ENCODE measurements around the gene RAI1.

The RAI1 gene

GRCh38 chr17:17663160-17664063 is 17.8 kb upstream of the RAI1 start:
- DNase-seq, result peak; percentile 30 to 91 (median 72)

GRCh38 chr17:17664064-17664452 is 17.2 kb upstream of the RAI1 start:
- intact Hi-C loops (cut with DNase I), result no loop called here
- no peak for DNase-seq

More at GRCh38 chr17:17663160-17664063, 17.8 kb upstream of the RAI1 start:
- intact Hi-C loops (cut with DNase I), result no loop called here

DNA sequence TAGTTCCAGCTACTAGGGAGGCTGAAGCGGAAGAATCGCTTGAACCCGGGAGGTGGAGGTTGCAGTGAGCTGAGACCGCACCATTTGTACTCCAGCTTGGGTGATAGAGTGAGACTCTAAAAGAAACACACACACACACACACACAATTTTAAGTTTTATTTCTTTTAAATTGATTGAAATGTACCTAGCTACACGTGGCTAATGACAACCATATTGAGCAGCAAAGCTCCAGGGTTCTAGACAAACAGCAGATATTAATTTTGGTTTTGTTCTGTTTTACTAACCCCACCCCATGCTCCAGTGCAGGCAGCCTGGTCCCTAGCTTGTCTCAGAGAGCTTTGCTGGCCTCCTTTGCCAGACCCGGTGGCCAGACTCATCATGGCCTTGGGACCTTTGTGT is 16.0 kb upstream of the RAI1 start:
- intact Hi-C loops (cut with DNase I), result no loop called here

DNA sequence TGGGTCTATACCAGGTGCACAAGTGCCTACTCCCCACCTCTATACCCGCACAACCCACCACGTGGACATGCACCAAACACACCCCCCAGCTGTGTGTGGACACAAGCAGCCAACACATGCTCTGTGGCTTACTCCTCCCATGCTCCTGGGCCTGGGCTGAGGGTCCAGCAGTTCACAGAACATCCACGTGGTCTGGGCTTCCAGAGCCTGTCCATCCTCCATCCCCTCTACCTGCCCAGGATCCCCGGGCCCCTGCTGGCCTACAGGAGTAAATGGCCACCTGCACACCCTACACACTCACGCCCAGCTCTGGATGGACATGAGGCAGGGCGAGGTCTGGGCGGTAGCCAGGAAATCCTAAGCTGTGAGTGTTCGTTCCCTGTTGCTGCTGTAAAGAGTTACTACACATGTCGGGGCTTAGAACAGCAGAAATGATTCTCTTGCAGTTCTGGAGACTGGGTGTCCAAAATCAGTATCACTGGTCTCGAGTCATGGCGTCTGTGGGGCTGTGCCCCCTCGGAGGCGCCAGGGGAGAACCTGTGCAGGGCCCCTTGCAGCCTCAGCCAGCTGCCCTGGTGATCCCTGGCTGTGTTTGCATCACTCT is 15.0 kb upstream of the RAI1 start:
- intact Hi-C loops (cut with DNase I), result no loop called here
- no peak for DNase-seq

More for the DNA sequence above, 16.0 kb upstream of the RAI1 start:
- no peak for DNase-seq

GRCh38 chr17:17667231-17667630 is 14.0 kb upstream of the RAI1 start:
- no peak for DNase-seq
- intact Hi-C loops (cut with DNase I), result no loop called here

DNA sequence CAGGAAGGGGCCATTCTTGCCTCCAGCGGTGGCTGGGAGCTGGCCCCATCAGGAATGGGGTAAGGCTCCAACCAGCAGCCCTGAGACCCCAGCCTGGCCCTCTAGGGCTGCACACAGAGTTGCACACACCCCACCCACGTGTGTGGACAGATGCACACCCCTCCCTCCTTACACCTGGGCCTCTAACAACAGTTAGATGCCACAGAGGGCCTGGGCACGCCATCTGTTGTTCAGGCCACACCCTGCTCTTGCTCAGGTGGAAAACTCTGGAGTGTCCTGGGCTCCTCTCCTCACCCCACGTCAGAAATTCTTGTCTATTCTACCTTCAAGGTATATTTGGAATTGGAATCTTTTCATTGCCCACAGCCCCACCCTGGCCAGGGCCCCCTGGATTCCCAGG is 13.3 kb upstream of the RAI1 start:
- no peak for DNase-seq
- intact Hi-C loops (cut with DNase I), result no loop called here

- intact Hi-C loops (cut with DNase I), result no loop called here
Observed at GRCh38 chr17:17668358-17668757, 12.9 kb upstream of the RAI1 start.

DNA sequence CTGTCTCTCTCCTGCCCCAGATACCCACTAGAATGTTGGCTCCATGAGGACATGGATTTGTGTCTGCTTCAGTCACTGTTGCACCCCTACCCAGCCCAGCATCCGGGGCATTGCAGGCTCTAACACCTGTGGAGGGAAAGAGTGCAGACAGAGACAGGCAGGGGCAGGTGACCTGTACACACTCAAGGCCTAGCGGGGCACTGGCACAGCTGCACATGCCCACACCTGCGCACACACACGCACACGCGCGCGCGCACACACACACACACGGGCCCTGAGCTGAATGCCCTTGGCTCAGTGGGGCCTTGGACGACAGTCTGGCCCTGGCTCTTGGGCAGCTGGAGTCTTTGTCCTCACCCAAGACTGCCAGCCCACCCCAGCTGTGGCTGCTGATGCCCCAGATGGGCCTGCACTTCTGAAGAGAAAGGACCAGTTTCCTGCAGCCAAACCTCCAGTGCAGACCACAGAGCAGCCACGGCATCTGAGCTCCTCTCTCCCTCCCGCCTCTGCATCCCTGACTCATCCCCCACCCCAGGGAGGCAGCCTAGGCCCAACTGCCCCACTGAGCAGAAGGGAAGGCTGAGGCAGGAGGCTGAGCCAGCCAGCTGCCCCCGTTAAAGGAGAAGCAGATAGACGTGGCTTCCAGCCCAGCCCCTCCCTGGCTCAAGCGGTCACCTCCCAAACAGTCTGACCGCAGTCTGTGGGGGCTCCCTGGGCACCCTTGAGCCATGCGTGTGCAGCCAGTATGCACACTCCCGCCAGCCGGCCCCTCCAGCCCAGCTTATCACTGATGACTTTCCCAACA is 12.3 kb upstream of the RAI1 start:
- DNase-seq, result no peak

More at GRCh38 chr17:17668358-17668757, 12.9 kb upstream of the RAI1 start:
- DNase-seq, result no peak

GRCh38 chr17:17669580-17670235 is 11.6 kb upstream of the RAI1 start:
- DNase-seq, result no peak
- intact Hi-C loops (cut with DNase I), result no loop called here

More for the DNA sequence above, 12.3 kb upstream of the RAI1 start:
- intact Hi-C loops (cut with DNase I), result no loop called here

- no peak for DNase-seq
- intact Hi-C loops (cut with DNase I), result no loop called here
Observed at GRCh38 chr17:17670701-17671305, 10.5 kb upstream of the RAI1 start.

- peak in 3 of 42 donors; percentile 35 to 59 (median 51) for DNase-seq
- intact Hi-C loops (cut with DNase I), result no loop called here
Observed at GRCh38 chr17:17671369-17672129, 9.7 kb upstream of the RAI1 start.

GRCh38 chr17:17672453-17673368 is 8.5 kb upstream of the RAI1 start:
- DNase-seq, result no peak
- intact Hi-C loops (cut with DNase I), result no loop called here

DNA sequence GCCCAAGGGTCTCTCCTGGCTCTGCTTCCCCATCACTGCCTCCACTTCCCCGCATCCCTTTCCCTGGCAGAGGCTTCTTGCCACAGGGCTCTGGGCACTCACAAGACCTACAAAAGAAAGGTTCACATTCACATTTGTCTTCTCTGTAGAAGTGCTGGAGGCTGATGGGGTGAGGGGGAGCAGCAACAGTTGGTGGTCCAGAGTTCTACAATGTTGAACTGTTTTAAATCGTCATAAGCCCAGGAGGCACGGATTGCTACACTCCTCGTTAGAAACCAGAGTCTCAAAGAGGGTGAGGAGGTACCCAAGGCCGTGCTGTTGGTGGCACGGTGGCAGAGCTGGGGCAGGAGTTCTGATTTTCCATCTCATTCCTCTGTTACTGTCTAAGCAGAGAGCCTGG is 5.8 kb upstream of the RAI1 start:
- intact Hi-C loops (cut with DNase I), result no loop called here
- DNase-seq, result peak in 1 of 42 donors; percentile 53

GRCh38 chr17:17675925-17676534 is 5.2 kb upstream of the RAI1 start:
- intact Hi-C loops (cut with DNase I), result no loop called here
- no peak for DNase-seq

- no peak for DNase-seq
- intact Hi-C loops (cut with DNase I), result no loop called here
Observed at GRCh38 chr17:17676752-17677151, 4.5 kb upstream of the RAI1 start.

GRCh38 chr17:17677299-17678040 is 3.8 kb upstream of the RAI1 start:
- intact Hi-C loops (cut with DNase I), result no loop called here
- DNase-seq, result no peak
